Measurements from ENCODE around the gene CEACAM3.

CEACAM3 gene

DNA sequence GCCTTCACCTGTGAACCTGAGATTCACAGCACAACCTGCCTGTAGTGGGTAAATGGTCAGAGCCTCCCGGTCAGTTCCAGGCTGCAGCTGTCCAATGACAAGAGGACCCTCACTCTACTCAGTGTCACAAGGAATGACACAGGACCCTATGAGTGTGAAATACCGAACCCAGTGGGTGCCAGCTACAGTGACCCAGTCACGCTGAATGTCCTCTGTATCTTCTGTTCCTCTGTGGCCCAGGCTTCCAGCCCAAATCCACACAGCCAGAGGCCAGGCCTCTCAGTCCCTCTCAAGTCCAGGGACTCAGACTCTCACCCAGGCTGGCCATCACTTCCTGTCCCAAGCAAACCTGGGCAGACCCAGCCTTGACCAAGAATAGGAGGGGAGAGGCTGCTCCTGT is 10.8 kb downstream of the CEACAM3 start:
- TF ChIP-seq, protein P1, sequence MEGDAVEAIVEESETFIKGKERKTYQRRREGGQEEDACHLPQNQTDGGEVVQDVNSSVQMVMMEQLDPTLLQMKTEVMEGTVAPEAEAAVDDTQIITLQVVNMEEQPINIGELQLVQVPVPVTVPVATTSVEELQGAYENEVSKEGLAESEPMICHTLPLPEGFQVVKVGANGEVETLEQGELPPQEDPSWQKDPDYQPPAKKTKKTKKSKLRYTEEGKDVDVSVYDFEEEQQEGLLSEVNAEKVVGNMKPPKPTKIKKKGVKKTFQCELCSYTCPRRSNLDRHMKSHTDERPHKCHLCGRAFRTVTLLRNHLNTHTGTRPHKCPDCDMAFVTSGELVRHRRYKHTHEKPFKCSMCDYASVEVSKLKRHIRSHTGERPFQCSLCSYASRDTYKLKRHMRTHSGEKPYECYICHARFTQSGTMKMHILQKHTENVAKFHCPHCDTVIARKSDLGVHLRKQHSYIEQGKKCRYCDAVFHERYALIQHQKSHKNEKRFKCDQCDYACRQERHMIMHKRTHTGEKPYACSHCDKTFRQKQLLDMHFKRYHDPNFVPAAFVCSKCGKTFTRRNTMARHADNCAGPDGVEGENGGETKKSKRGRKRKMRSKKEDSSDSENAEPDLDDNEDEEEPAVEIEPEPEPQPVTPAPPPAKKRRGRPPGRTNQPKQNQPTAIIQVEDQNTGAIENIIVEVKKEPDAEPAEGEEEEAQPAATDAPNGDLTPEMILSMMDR (IDR thresholded peaks at IDR 0.05): no peak

DNA sequence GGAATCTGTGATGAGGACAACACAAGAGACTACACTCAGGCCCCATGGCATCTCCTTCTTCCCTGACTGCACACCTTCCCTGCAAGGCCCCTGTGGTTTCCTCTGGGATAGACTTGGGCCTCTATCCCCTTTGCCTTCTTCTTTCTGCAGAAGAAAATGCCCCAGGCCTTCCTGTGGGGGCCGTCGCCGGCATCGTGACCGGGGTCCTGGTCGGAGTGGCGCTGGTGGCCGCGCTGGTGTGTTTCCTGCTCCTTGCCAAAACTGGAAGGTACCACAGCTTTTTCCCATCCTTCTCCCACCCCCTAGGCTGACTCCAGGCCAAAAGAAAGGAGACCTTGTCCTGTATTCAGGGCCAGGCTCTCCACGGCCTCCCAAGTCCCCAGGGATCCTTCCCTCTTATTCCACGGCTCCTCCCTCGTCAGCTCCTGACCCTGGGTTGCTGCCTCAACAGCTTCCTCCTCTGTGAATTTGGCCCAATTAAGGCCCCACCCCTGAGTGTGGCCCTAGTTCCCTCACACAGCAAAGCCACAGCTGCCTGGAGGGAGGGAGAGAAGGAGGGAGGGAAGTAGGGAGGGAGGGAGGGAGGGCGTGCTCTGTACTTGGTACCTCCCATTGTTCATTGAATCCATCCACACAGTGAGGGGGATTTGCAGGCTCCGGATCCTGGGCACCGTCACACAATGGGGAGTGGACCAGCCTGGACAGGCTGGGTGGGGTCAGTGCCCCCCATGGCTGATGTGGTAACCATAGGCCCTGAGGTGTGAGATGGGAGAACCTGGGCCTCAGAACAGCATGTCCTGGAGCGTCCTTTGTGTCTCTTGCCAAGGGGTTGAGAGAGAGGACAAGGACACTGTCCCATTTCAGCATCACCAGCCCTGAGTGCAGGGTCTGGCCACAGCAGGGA is 12.5 kb downstream of the CEACAM3 start:
- TF ChIP-seq, protein P1 (IDR thresholded peaks at IDR 0.05): no peak
- DNase-seq (ENCODE audit: low spot score): no peak
- H3K27ac ChIP-seq: no peak overlapping the region
- no peak overlapping the region for H3K4me3 ChIP-seq

More for the DNA sequence above, 10.8 kb downstream of the CEACAM3 start:
- no peak overlapping the region for H3K4me3 ChIP-seq
- no peak overlapping the region for H3K27ac ChIP-seq
- DNase-seq (ENCODE audit: low spot score): no peak

DNA sequence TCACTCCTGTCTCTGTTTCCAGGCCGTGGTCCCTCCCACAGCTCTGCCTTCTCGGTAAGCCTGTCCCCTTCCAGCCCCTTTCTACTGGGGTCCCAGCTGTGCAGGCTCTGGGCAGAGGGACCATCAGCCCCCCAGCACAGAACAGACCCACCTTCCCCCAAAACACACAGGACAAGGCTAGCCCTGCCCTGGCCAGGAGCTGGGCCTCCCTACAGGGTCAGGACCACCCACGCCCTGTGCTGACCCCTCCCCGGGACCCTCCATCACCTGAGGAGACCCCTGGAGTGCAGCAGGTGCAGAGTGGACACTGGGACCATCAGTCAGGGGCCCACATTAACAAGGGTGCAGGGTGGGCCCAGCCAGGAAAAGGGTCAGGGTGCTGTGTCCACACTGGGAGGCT is 13.9 kb downstream of the CEACAM3 start:
- no peak overlapping the region for H3K4me3 ChIP-seq
- TF ChIP-seq, protein P1 (IDR thresholded peaks at IDR 0.05): no peak
- H3K27ac ChIP-seq: no peak overlapping the region
- DNase-seq (ENCODE audit: low spot score): no peak

DNA sequence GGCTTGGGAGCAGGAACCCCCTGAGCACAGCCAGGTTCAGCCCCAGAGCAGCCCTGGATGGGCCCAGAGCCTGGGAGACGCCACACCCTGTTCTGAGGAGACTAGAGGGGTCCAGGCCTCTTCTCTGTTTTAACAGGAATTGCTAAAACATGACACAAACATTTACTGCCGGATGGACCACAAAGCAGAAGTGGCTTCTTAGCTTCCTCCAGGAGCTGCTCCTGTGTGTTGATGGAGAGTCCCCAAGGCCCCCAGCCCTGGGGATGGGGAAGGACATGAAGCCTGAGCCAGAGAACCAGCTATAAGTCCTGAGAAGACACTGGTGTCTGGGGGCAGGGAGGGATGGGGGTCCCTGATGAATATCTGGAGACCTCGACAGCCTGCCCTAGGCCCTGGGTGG is 14.6 kb downstream of the CEACAM3 start:
- no peak for DNase-seq (ENCODE audit: low spot score)
- TF ChIP-seq, protein P1 (IDR thresholded peaks at IDR 0.05): no peak
- peak overlapping the region in 1 of 2 donors; percentile 37 for H3K27ac ChIP-seq
- no peak overlapping the region for H3K4me3 ChIP-seq

DNA sequence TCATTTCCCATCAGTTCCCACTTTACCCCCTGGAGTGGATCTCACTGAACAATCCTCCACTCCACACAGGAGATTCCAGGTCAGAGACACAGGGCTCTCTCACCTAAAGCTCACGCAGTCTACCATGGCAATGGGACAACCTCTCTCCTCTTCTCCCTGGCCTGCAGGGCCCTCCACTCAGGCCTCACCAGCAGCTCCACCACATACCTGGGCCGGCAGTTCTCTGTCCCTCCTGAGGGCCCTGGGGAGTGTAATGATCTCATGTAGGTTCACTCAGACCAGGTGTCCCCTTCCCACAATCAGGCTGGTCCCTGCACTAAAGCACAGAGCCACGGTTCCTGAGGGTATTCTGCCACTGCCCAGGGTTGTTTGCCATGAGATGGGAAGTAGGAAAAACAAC is 15.6 kb downstream of the CEACAM3 start:
- TF ChIP-seq, protein P1 (IDR thresholded peaks at IDR 0.05): no peak
- H3K27ac ChIP-seq: no peak overlapping the region
- DNase-seq (ENCODE audit: low spot score): no peak
- no peak overlapping the region for H3K4me3 ChIP-seq

DNA sequence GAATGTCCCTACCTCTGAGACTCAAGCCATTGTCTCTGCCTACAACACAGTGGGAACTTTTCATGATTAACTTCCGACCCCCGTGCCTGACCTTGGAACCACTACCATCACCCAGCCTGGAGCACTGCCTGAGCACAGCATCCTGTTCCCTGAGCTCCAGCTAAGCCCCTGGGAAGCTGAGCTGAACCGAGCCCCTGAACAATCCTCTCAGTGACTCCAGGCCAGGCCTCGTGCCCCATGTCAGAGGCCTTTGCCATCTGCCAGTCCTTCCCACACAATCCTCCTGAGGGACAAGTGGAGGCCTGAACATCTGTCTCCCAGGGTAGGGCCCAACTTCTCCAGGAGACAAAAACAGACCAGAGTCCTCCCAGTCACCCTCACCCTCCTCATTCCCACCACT is 17.5 kb downstream of the CEACAM3 start:
- TF ChIP-seq, protein P1 (IDR thresholded peaks at IDR 0.05): no peak
- Histone ChIP-seq H3K4me3 (no peak overlapping the region), H3K27ac (no peak overlapping the region)
- DNase-seq (ENCODE audit: low spot score): no peak

DNA sequence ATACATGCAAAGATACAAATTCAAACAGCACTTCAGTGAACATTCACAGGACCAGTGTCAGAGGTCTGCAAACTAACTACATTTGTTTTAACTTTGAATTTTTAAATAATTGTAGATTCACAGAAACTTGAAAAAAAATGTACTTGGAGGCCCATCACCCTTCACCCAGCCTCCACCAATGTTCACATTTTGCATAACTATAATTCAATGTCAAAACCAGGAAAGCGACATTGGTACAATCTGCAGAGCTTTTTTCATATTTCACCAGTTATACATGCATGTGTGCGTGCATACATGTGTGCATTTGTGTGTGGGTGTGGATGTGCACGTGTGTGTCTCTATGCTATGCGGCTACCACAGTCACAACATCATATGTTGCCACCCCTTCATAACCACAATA is 18.9 kb downstream of the CEACAM3 start:
- H3K4me3 ChIP-seq: no peak overlapping the region
- no peak overlapping the region for H3K27ac ChIP-seq
- TF ChIP-seq, protein P1 (IDR thresholded peaks at IDR 0.05): no peak
- no peak for DNase-seq (ENCODE audit: low spot score)
